GM21526 (cell line): ENCODE measurements around the gene RIC1.
"Not testable (repeated sequence)": the region's sequence is repeated elsewhere in the genome, so short reads cannot be mapped to it uniquely, and the experiment has no call there.

Source experiments
- ATAC-seq: cut with Tn5 transposase; IDR thresholded peaks from one replicate; pipeline ENCODE4 v1.9.1; 2021; ENCODE audit warnings: moderate library complexity; ENCODE audit not compliant: unreplicated experiment, low FRiP score

Gene RIC1

GRCh38 chr9:5628530-5629311, at the start of gene RIC1:
RIC1 (plus strand) TSS chr9:5629107; CDS start chr9:5629310, 203 bp downstream.
- peak; percentile 53 for ATAC-seq

- no peak for ATAC-seq
Measured at GRCh38 chr9:5579881-5580280, 49.0 kb upstream of the RIC1 start.

GRCh38 chr9:5580650-5581049, 48.3 kb upstream of the RIC1 start:
- no peak for ATAC-seq

GRCh38 chr9:5581706-5582105, 47.2 kb upstream of the RIC1 start:
- ATAC-seq, result not testable (repeated sequence)

- peak; percentile 45 for ATAC-seq
Measured at GRCh38 chr9:5582835-5583195, 46.1 kb upstream of the RIC1 start.

- ATAC-seq, result no peak
Measured at GRCh38 chr9:5586391-5586802, 42.5 kb upstream of the RIC1 start.

GRCh38 chr9:5587024-5587423, 41.9 kb upstream of the RIC1 start:
- ATAC-seq, result no peak

GRCh38 chr9:5592231-5592630, 36.7 kb upstream of the RIC1 start:
- no peak for ATAC-seq

GRCh38 chr9:5592904-5593303, 36.0 kb upstream of the RIC1 start:
- ATAC-seq, result no peak

GRCh38 chr9:5593904-5594303, 35.0 kb upstream of the RIC1 start:
- ATAC-seq, result peak; percentile 67

GRCh38 chr9:5596173-5596572, 32.7 kb upstream of the RIC1 start:
- no peak for ATAC-seq

GRCh38 chr9:5608298-5609225, 20.3 kb upstream of the RIC1 start:
- peak; percentile 57 for ATAC-seq

GRCh38 chr9:5609226-5609596, 19.7 kb upstream of the RIC1 start:
- ATAC-seq, result no peak

- ATAC-seq, result no peak
Measured at GRCh38 chr9:5610491-5610890, 18.4 kb upstream of the RIC1 start.

- no peak for ATAC-seq
Measured at GRCh38 chr9:5611321-5612184, 17.4 kb upstream of the RIC1 start.

- ATAC-seq, result no peak
Measured at GRCh38 chr9:5612185-5612530, 16.7 kb upstream of the RIC1 start.

- no peak for ATAC-seq
Measured at GRCh38 chr9:5614192-5614591, 14.7 kb upstream of the RIC1 start.

- ATAC-seq, result no peak
Measured at GRCh38 chr9:5614985-5615384, 13.9 kb upstream of the RIC1 start.

- peak; percentile 86 for ATAC-seq
Measured at GRCh38 chr9:5617749-5618148, 11.2 kb upstream of the RIC1 start.

GRCh38 chr9:5620494-5620893, 8.4 kb upstream of the RIC1 start:
- ATAC-seq, result no peak

- ATAC-seq, result no peak
Measured at GRCh38 chr9:5621327-5621726, 7.6 kb upstream of the RIC1 start.
